ENCODE measurements around the gene TPP1.
A peak's percentile ranks its signal among the peaks of the same experiment; 100 is the strongest.

TPP1 gene

GRCh38 chr11:6627762-6628241 lies 8.6 kb upstream of the TPP1 start:
- peak in 1 of 2 donors; percentile 64 for DNase-seq

- DNase-seq: no peak
These were observed 7.9 kb upstream of the TPP1 start for GRCh38 chr11:6626971-6627761.

- DNase-seq: no peak
These were observed 6.7 kb upstream of the TPP1 start for GRCh38 chr11:6625832-6626420.

- DNase-seq: no peak
These were observed 6.1 kb upstream of the TPP1 start for GRCh38 chr11:6625156-6625831.

- DNase-seq: no peak
These were observed 4.5 kb upstream of the TPP1 start for GRCh38 chr11:6623391-6624363.

GRCh38 chr11:6622261-6623171 lies 3.3 kb upstream of the TPP1 start:
- DNase-seq: no peak

- no peak for DNase-seq
These were observed 2.5 kb upstream of the TPP1 start for GRCh38 chr11:6621711-6622211.

- no peak for DNase-seq
These were observed 1.4 kb upstream of the TPP1 start for GRCh38 chr11:6620636-6621035.

- DNase-seq: peak; percentile 73 to 79
These were observed 862 bp downstream of the TPP1 start for GRCh38 chr11:6618117-6619003.

GRCh38 chr11:6617315-6617781 lies 1.9 kb downstream of the TPP1 start:
- DNase-seq: peak in 1 of 2 donors; percentile 20

- DNase-seq: no peak
These were observed 2.5 kb downstream of the TPP1 start for GRCh38 chr11:6616596-6617250.

GRCh38 chr11:6615882-6616585 lies 3.2 kb downstream of the TPP1 start:
- DNase-seq: no peak

- no peak for DNase-seq
These were observed 4.2 kb downstream of the TPP1 start for GRCh38 chr11:6615046-6615445.

GRCh38 chr11:6614446-6614845 lies 4.8 kb downstream of the TPP1 start:
- no peak for DNase-seq

GRCh38 chr11:6613496-6613895 lies 5.7 kb downstream of the TPP1 start:
- DNase-seq: no peak

GRCh38 chr11:6612213-6613041 lies 6.8 kb downstream of the TPP1 start, which contains the start of gene TAF10:
Gene TAF10 (minus strand): TSS chr11:6612216. CDS start chr11:6612189, 27 bp downstream.
- peak; percentile 96 for DNase-seq

GRCh38 chr11:6611963-6612212 lies 7.3 kb downstream of the TPP1 start:
- no peak for DNase-seq

All from CD4-positive, alpha-beta T cell treated with Interferon alpha-2 for 1 hour (primary cell).